ENCODE data around the gene ALG6. TPM values are rescaled to one million over a fixed set of nuclear protein-coding genes. Genes with fewer than 3 reads are reported as not detected.

The ALG6 gene
- total RNA-seq = 10.6 and 11.1 TPM in 2 replicates

GRCh38 chr1:63367215-63368103 is at the start of gene ALG6:
TSS of gene ALG6 (plus strand) at chr1:63367627. CDS start at chr1:63370978, 3,351 bp downstream.

GRCh38 chr1:63322114-63322943 is 45.1 kb upstream of the ALG6 start, which contains the start of gene FOXD3:
TSS of gene FOXD3 (plus strand) at chr1:63322567. CDS start at chr1:63323059, 492 bp downstream.

Other genes starting within 250 kb of the ALG6 start
- not detected in 2 replicates for gene FOXD3, start 45.1 kb upstream of the ALG6 start, total RNA-seq
- 11.9 and 28.8 TPM in 2 replicates for gene ITGB3BP, start 155.6 kb downstream of the ALG6 start, total RNA-seq
- 3.0 and 5.5 TPM in 2 replicates for gene EFCAB7, start 155.9 kb downstream of the ALG6 start, total RNA-seq
- gene PGM1, start 225.8 kb downstream of the ALG6 start, total RNA-seq = 64.2 and 88.4 TPM in 2 replicates